Measurements from ENCODE around the gene MPC2. TPM values are rescaled to one million over a fixed set of nuclear protein-coding genes. Genes with fewer than 3 reads are reported as not detected.

Gene MPC2
- polyA plus RNA-seq, 1 donor (not counting 4 experiments of a cell fraction or from before 2014, with no cell fraction given): 61.6 TPM

DNA sequence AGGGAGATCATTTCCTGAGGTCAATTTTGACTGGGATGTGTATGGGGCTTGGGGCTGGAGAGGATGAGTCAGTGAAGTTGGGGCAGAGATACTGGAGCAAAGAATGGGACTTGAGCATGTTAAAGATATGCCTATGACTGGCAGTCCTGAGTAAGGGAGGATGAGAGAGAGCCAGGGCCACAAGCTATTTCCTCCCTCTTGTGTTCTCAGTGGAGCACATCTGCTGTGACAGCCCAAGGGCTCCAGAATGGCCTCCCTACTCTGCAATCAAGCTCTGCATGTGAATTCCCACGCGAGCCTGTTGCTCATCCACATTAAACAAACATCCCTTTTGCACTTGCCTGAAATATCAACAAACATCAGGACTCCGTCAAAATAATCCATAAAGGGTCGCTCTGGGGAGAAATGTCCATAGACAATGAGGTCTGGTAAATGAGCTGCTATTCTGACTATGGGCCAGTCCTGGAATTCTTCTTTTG lies 32.2 kb downstream of the MPC2 start:
- Histone ChIP-seq H3K9me1 (ENCODE audit: control insufficient read depth, extremely low read depth, insufficient read depth, low read length) (no peaks in the 10 kb centered on the region), H3K79me2 (ENCODE audit: control insufficient read depth, insufficient read depth, low read length) (no peaks in the 10 kb centered on the region), H3K9me3 (ENCODE audit: control insufficient read depth, low read depth, low read length) (no peaks in the 10 kb centered on the region), H3K36me3 (ENCODE audit: control insufficient read depth in 2 of 2, extremely low read depth in 1 of 2, insufficient read depth in 2 of 2, low read length in 2 of 2) (no peaks in the 10 kb centered on the region), H3K9ac (ENCODE audit: control insufficient read depth, extremely low read depth, insufficient read depth, low read length) (no peak overlapping the region), H2AFZ (ENCODE audit: control insufficient read depth, low read length) (no peak overlapping the region), H3K4me2 (ENCODE audit: control insufficient read depth, extremely low read depth, insufficient read depth, low read depth, low read length) (no peak overlapping the region), H3K27me3 (ENCODE audit: control insufficient read depth, extremely low read depth, insufficient read depth, low read length) (no peaks in the 10 kb centered on the region), H4K20me1 (ENCODE audit: control insufficient read depth, extremely low read depth, insufficient read depth, low read length) (no peaks in the 10 kb centered on the region), H3K4me3 (ENCODE audit: control insufficient read depth in 2 of 3, extremely low read depth in 1 of 3, insufficient read depth in 2 of 3, low read depth in 1 of 3, low read length in 3 of 3) (no peak overlapping the region), H3K4me1 (ENCODE audit: control insufficient read depth, extremely low read depth, insufficient read depth, low read length) (no peaks in the 10 kb centered on the region), H3K27ac (ENCODE audit: control insufficient read depth, insufficient read depth, low read length) (no peak overlapping the region)
- FAIRE-seq: peak; percentile 49
- DNase-seq (ENCODE audit: low read depth, low spot score): no peak
- dilution Hi-C loops (cut with MboI; ENCODE audit: extremely low pct_ligation_motif_present, low sequenced_read_pairs): no loop called here
- TF ChIP-seq, protein P1, sequence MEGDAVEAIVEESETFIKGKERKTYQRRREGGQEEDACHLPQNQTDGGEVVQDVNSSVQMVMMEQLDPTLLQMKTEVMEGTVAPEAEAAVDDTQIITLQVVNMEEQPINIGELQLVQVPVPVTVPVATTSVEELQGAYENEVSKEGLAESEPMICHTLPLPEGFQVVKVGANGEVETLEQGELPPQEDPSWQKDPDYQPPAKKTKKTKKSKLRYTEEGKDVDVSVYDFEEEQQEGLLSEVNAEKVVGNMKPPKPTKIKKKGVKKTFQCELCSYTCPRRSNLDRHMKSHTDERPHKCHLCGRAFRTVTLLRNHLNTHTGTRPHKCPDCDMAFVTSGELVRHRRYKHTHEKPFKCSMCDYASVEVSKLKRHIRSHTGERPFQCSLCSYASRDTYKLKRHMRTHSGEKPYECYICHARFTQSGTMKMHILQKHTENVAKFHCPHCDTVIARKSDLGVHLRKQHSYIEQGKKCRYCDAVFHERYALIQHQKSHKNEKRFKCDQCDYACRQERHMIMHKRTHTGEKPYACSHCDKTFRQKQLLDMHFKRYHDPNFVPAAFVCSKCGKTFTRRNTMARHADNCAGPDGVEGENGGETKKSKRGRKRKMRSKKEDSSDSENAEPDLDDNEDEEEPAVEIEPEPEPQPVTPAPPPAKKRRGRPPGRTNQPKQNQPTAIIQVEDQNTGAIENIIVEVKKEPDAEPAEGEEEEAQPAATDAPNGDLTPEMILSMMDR (optimal IDR thresholded peaks at IDR 0.05 in 1 of 3, IDR thresholded peaks at IDR 0.05 in 1 of 3, conservative IDR thresholded peaks at IDR 0.05 in 1 of 3; ENCODE audit: extremely low read depth in 1 of 3, insufficient read depth in 2 of 3, low read length in 3 of 3): peak in 1 of 3 experiments; percentile 7
- no peak for TF ChIP-seq EZH2 (IDR thresholded peaks at IDR 0.05; ENCODE audit: low read length)

DNA sequence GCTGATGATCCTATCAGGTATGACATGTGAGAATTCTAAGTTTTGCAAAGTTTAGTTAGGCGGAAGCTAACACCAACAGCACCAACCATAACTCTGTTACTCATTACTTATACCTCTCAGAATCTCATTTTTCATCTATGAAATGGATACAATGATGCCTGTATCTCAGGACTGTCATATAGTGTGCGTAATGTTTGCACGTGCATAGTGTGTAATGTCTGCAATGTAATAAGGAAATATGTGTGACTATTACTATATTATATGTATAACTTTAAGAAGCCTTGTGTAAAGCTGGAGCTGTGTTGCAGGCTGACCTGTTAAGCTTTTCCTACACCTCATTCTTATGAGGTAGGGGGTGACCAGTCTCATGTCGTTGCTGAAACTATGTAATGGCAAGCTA lies 36.0 kb downstream of the MPC2 start:
- H4K20me1 ChIP-seq (ENCODE audit: control insufficient read depth, extremely low read depth, insufficient read depth, low read length): no peaks in the 10 kb centered on the region
- no peaks in the 10 kb centered on the region for H3K79me2 ChIP-seq (ENCODE audit: control insufficient read depth, insufficient read depth, low read length)
- TF ChIP-seq EZH2 (IDR thresholded peaks at IDR 0.05; ENCODE audit: low read length): no peak
- TF ChIP-seq, protein P1 (optimal IDR thresholded peaks at IDR 0.05 in 1 of 3, IDR thresholded peaks at IDR 0.05 in 1 of 3, conservative IDR thresholded peaks at IDR 0.05 in 1 of 3; ENCODE audit: extremely low read depth in 1 of 3, insufficient read depth in 2 of 3, low read length in 3 of 3): no peak
- FAIRE-seq (no peak), DNase-seq (ENCODE audit: low read depth, low spot score) (no peak)
- no peak overlapping the region for H3K4me2 ChIP-seq (ENCODE audit: control insufficient read depth, extremely low read depth, insufficient read depth, low read depth, low read length)
- H2AFZ ChIP-seq (ENCODE audit: control insufficient read depth, low read length): no peak overlapping the region
- H3K27me3 ChIP-seq (ENCODE audit: control insufficient read depth, extremely low read depth, insufficient read depth, low read length): no peaks in the 10 kb centered on the region
- no peak overlapping the region for H3K9ac ChIP-seq (ENCODE audit: control insufficient read depth, extremely low read depth, insufficient read depth, low read length)
- no peaks in the 10 kb centered on the region for H3K36me3 ChIP-seq (ENCODE audit: control insufficient read depth in 2 of 2, extremely low read depth in 1 of 2, insufficient read depth in 2 of 2, low read length in 2 of 2)
- no peaks in the 10 kb centered on the region for H3K4me1 ChIP-seq (ENCODE audit: control insufficient read depth, extremely low read depth, insufficient read depth, low read length)
- H3K4me3 ChIP-seq (ENCODE audit: control insufficient read depth in 2 of 3, extremely low read depth in 1 of 3, insufficient read depth in 2 of 3, low read depth in 1 of 3, low read length in 3 of 3): no peak overlapping the region
- H3K9me1 ChIP-seq (ENCODE audit: control insufficient read depth, extremely low read depth, insufficient read depth, low read length): no peaks in the 10 kb centered on the region
- no peak overlapping the region for H3K27ac ChIP-seq (ENCODE audit: control insufficient read depth, insufficient read depth, low read length)
- no peaks in the 10 kb centered on the region for H3K9me3 ChIP-seq (ENCODE audit: control insufficient read depth, low read depth, low read length)
- dilution Hi-C loops (cut with MboI; ENCODE audit: extremely low pct_ligation_motif_present, low sequenced_read_pairs): no loop called here
